ENCODE measurements around the gene RCSD1. TPM values are rescaled to one million over a fixed set of nuclear protein-coding genes. Genes with fewer than 3 reads are reported as not detected.
A peak's percentile ranks its signal among the peaks of the same experiment; 100 is the strongest.

Gene RCSD1
- total and polyA plus RNA-seq, 10 of the 15 experiments (the other 5 are each of a cell fraction or from before 2014, with no cell fraction given): 11.4 to 78.3 (median 71.6) TPM

- TF ChIP-seq CEBPZ (IDR thresholded peaks at IDR 0.05; ENCODE audit: low read depth, low read length): no peak
- no peak for TF ChIP-seq FOXM1 (IDR thresholded peaks at IDR 0.05; ENCODE audit: low read depth, low read length)
- TF ChIP-seq HCFC1 (IDR thresholded peaks at IDR 0.05; ENCODE audit: low read length): no peak
- no peak for TF ChIP-seq SMC3 (IDR thresholded peaks at IDR 0.05; ENCODE audit: borderline replicate concordance, low read length)
- TF ChIP-seq CREM (IDR thresholded peaks at IDR 0.05; ENCODE audit: low read depth): no peak
- TF ChIP-seq POLR2A (IDR thresholded peaks at IDR 0.05; ENCODE audit: low read depth, low read length): peak; percentile 90
- TF ChIP-seq SPI1 (IDR thresholded peaks at IDR 0.05; ENCODE audit: borderline replicate concordance, insufficient read depth, low read depth, low read length): no peak
- TF ChIP-seq IRF5 (IDR thresholded peaks at IDR 0.05; ENCODE audit: borderline replicate concordance): no peak
- TF ChIP-seq RAD51 (IDR thresholded peaks at IDR 0.05): no peak
- no peak for TF ChIP-seq E2F4 (IDR thresholded peaks at IDR 0.05; ENCODE audit: low read depth, low read length)
- TF ChIP-seq HDGF (IDR thresholded peaks at IDR 0.05): peak; percentile 79
- no peak for TF ChIP-seq STAT1 (conservative IDR thresholded peaks at IDR 0.05)
- no peak for TF ChIP-seq ZNF592 (IDR thresholded peaks at IDR 0.05)
- TF ChIP-seq NFIC (IDR thresholded peaks at IDR 0.05; ENCODE audit: low read depth, low read length): no peak
- no peak for TF ChIP-seq REST (IDR thresholded peaks at IDR 0.05; ENCODE audit: low read depth, low read length)
- no peak for TF ChIP-seq IRF4 (IDR thresholded peaks at IDR 0.05; ENCODE audit: low read depth, low read length)
These were observed at the start of gene RCSD1 (continued) for GRCh38 chr1:167629681-167630567.

Data from GM12878 (cell line).